Measurements from ENCODE around the gene GPATCH11.

The GPATCH11 gene

DNA sequence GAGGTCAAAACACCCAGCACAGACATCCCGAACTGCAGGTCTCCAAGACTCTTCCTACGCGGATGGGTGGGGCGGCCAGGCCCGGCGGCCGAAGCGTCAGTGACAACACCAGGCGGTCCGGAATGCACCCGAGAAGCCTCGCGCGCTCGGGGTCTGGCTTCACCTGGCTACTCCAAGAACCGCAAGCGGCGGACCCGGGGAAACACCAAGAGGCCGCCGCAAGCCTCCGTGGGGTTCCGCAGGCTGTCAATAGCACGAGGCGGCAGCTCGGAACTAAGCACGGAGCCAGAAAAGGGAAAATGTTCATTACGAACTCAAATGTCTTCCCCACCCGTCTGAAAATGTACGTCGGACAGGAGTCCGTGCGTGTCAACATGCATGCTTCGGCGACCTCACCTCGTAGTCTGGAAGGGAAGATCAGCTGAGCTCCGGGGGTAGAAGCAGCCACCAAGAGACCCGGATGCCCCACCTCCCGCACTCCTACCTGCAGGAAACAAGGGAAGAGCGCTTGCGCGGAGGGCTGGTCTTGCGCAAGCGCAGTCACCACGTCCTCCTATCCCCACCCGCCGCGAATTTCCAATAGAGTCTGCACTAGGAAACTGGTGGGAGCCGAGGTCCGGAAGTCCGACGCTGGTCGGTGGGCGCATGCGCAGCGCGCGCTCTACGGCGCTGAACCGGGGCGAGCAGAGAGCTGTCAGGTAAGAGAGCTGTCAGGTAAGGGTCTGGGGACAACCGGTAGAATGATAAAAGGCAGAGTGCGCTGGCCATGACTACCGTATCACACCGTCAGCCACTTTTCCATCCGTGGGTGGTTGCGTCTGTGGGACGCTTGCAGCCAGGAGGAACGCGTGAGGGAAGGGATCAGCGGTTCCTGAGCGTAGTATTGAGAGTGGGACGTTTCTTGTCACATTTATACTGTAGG is at the start of gene GPATCH11, which contains the start of gene HEATR5B:
Gene GPATCH11, plus strand, starts transcription at position 646 of the 922 bp plus-strand sequence. CDS start 3,864 bp downstream, outside the sequence.
Gene HEATR5B, minus strand, starts transcription at position 500 of the 922 bp plus-strand sequence. CDS start 958 bp downstream, outside the sequence.
- DNase-seq = peak; percentile 88

- DNase-seq = no peak
These were observed 46.5 kb upstream of the GPATCH11 start for GRCh38 chr2:37037771-37038170.

- no peak for DNase-seq
These were observed 44.7 kb upstream of the GPATCH11 start for GRCh38 chr2:37039580-37039979.

- DNase-seq = no peak
These were observed 31.6 kb upstream of the GPATCH11 start for GRCh38 chr2:37052600-37053332.

DNA sequence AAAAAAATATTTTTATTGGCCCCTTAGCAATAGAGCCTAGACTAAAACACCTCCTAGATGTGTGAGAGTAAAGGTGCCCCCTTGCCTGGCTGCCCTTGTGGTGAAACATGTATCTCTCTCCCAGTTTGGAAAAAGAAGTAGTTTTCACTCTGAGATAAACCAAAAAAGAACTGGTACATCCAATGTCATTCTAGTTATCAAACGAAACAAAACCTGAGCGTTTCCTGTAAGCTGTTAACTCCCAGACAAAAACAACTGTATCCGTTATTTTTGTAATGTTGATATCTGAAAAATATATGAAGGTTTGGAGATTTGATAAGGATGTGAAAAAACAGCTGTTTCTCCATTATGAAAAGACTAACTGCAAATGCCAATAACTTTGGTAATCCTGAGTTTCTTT is 24.5 kb upstream of the GPATCH11 start:
- no peak for DNase-seq

- no peak for DNase-seq
These were observed 23.9 kb upstream of the GPATCH11 start for GRCh38 chr2:37060446-37060845.

DNA sequence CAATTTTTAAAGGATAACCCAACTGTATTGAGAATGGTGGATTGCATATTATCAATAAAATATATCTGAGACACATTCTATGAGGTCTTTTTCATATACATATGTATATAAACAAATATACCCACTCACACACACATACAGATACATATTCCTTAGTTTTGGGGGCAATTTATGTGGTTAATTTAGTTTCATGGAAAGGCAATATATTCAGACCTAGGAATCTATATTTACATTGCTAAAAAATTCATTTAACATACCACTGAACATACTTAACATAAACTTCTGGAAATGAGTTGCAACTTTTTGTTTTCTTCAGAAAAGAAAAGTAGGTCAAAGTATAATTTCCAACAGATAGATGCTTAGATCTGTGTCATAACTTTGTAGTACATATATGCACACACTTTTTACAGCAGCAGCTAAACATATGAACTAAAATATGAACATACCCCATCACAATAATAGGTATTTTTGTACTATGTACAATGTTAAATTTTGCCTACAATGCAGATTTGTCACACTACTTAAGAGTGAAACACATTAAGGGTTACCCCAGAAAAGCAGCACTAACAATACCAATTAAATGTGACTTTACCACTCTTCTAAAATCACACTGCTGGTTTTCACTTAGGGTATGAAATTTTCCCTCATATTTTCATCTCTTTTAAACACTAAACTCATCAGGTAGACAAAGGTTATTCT is 23.2 kb upstream of the GPATCH11 start:
- DNase-seq = no peak

GRCh38 chr2:37061776-37062175 is 22.5 kb upstream of the GPATCH11 start:
- no peak for DNase-seq

DNA sequence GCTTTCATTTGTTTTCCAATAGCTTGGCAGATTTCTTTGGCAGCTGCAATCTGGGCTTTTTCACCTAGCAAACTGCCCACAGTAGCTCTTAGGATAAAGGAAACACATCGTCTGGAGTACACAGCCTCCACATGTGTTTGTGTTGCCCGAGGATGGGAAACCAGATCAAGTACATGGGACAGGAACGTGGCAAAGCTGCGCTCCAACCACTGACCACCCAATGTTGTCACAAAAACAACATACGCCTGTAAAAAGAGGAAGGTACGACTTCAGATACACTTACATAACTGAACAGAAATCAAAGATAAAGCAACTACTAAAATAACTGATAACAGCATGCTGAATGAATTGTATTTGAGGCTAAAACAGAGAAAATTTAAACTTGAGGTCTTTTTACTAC is 15.6 kb upstream of the GPATCH11 start:
- no peak for DNase-seq

- DNase-seq = no peak
These were observed 13.4 kb upstream of the GPATCH11 start for GRCh38 chr2:37070931-37071330.

DNA sequence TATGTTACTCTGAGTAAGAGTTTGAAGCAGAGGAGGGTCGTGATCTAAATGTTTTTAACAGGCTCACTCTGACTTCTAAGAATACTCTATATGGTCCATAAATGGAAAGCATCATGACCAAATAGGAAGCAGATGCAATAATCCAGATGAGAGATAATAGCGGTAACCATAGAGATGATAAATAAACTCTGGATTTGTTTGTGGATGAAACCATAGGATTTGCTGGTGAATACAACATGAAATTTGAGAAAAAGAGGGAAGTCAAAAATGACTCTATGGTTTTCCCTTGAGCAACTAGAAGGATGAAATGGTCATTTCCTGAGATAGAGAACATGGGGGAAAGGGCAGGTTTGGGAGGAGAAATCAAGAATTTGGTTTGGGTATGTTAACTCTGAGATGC is 4.1 kb upstream of the GPATCH11 start:
- DNase-seq = no peak

DNA sequence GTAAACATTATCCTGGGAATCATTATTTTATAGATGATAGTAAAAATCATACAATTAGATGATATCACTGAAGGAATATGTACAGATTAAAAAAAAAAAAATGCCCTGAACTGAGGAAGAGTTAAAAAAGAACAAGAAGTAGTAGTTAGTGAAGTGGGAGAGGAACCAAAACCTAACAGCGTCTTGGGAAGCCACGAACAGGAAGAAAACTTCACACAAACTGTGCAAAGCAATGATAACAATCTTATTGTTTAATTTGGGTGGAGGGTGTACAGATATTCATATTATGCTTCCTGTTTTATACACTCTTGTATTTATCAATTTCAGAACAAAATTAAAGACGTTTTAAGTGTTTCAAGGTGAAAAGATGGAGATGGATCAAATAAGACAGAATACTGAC is 3.6 kb upstream of the GPATCH11 start:
- no peak for DNase-seq

DNA sequence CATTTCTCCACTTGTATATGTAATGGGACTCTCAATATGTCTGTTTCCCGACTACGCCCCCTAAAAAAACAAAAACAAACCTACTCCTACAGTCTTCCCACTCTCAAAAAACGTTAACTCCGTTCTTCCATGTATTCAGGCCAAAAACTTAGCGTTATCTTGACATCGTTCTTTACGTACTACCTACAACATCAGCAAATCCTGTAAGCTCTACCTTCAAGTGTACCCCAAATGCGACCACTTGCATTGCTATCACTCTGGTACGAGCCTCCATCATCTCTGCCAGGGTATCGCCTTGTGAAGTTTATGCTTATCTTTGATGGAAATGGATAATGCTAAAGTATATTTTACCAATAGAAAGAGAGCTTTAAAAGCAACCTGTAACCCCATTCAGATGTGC is 479 bp downstream of the GPATCH11 start:
- no peak for DNase-seq

- no peak for DNase-seq
These were observed 1.4 kb downstream of the GPATCH11 start for GRCh38 chr2:37085731-37086147.

- no peak for DNase-seq
These were observed 5.7 kb downstream of the GPATCH11 start for GRCh38 chr2:37090019-37090477.

DNA sequence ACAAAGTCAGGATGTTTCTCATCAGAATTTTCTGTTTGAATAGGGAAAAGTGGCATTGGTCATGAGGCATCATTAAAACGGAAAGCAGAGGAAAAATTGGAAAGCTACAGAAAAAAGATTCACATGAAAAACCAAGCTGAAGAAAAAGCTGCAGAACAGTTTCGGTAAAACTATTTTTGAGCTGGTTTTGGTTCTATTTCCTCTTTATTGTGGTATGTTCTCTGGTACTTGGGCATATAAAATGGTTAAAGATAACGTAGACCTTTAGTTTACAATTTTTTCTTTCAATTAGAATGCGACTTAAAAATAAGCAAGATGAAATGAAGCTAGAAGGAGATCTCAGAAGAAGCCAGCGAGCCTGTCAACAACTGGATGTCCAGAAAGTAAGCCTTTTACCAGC is 7.6 kb downstream of the GPATCH11 start:
- no peak for DNase-seq

DNA sequence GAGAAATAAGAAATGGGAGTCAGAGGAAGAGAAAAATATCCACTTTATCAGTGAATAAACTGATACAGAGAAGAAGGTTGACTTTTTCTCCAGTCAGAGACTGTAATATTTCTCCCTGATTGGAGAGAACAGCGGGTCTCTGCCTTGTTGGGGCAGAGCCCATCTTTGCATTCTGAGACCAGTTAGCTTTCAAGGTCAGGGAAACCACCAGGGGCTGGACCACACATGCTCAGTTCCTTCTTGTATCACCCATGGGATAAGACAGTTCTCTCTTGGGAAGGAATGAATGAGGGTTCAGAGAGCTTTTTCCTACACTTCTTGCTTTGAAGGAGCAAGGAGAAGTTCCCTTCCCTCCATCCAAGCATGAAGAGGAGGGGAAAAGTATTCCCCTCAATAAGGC is 12.2 kb downstream of the GPATCH11 start:
- DNase-seq = no peak

DNA sequence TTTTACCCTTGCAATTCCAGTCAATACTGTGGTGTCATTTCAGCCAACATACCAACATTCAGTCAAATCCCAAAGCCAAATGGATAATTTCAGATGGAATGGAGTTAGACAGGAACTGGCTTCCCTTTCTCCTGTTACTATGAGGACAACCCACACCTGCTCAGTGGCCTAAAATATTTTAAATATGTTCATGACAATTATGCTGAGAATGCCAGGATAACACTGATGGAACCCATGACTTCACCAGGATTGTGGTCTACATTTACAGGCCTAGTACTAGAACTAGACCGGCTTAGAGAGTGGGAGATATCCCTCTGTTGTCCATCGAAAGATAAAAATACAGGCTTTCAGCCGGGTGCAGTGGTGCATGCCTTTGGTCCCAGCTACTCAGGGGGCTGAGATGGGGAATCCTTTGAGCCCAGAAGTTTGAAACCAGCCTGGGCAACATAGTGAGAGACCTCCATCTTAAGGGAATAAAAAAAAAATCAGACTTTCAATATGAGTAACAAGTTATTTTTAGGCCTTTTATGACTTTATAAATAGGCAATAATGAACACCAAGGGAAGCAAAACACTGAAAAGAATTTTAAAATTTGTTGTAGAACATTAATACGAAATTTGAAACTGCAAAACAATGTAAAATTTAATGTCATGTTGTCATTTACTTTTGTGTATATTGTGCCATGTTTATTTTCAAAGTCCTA is 14.2 kb downstream of the GPATCH11 start:
- DNase-seq = no peak

GRCh38 chr2:37100054-37100453 is 15.7 kb downstream of the GPATCH11 start:
- DNase-seq = no peak

GRCh38 chr2:37102588-37102987 is 18.3 kb downstream of the GPATCH11 start:
- DNase-seq = no peak

- no peak for DNase-seq
These were observed 19.9 kb downstream of the GPATCH11 start for GRCh38 chr2:37104178-37104577.

- no peak for DNase-seq
These were observed 20.8 kb downstream of the GPATCH11 start for GRCh38 chr2:37105150-37105549.

All from NK-92 treated with Interleukin-12 subunit alpha and Interleukin-12 subunit beta, amount 100 ng/mL, for 24 hours (cell line).